Ureter (tissue), 1 donor: Measurements from ENCODE around the gene PAX8. TPM values are rescaled to one million over a fixed set of nuclear protein-coding genes. Genes with fewer than 3 reads are reported as not detected.
A peak's percentile ranks its signal among the peaks of the same experiment; 100 is the strongest.
"Not testable (repeated sequence)": the region's sequence is repeated elsewhere in the genome, so short reads cannot be mapped to it uniquely, and the experiment has no call there.

Experiments used
- DNase-seq: peaks from one replicate; pipeline ENCODE4 v3.0.0-alpha.2; 2020; ENCODE audit warnings: low spot score
- total RNA-seq: library from RNA; stranded (reverse); gene quantifications from one replicate; pipeline ENCODE4 v1.2.4, GENCODE V29; 2023
- donor health status: DM: yes; HTN: yes; CAD: no.

Gene PAX8
- 160 TPM for total RNA-seq

DNA sequence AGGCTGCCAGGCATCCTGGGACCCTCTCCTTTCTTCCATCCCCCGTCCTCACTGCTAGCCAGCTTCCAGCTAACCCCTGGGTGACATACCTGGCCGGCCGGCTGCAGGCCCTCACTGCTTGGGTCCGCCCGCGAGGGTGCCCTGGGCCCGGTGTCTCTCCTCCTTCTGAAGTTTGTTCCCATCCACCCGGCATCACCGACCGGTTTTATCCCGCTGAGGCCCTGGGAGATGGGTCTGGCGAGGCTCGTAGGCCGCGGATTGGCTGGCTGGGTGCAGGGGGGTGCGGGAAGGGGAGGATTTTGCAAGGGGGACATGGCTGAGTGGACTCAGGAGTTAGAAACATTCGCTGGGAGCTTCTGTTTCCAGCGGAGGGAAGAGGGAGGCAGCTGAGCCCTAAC is at the start of gene PAX8:
PAX8 (minus strand) TSS at position 180 of the 398 bp plus-strand sequence. CDS start 527 bp downstream, outside the sequence.
- DNase-seq: peak; percentile 86

DNA sequence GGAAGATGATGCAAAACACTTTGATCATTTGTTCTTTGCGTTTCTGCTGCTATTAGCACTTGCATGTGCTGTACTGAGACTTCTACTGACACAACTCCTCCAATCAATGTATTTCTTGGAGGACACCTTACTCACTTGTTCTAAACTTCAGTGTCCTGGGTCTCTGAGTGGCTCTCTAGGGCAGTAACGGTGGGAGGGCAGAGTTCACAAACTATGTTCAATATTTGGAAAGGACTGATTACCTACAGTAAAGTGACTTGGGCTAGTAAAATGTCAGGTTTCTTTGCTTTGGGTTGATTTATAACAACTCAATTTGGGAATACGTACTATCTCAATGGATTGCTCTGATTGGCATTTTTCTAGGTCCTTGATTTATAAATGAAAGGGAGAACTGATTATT is 49.3 kb upstream of the PAX8 start:
- no peak for DNase-seq

DNA sequence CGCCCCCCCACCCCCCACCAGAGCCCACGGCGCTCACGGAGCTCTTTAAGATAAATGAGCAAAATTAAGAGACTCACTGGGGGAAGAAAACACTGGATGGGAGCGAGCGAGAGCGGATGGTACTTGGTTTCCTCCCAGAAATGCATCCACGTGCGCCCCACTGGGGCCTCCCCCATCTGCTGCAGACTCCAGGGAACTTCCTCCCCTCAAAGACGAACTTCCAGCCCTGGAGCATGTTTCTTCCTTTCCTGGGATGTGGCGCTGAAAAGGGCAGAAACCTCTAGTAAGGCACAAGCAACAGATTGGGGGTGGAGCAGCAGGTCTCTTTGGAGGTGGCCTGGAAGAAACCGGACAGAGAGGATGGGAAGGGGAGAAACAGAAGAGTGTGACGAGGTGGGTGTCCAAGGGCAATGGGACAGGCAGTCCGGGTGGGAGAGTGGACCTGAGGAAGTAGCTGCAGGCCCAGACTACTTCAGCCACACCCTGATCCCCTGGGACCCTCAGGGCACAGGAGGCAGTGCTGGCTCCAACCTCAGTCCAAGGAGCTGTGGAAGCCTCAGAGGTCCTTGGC is 46.5 kb upstream of the PAX8 start:
- not testable (repeated sequence) for DNase-seq

DNA sequence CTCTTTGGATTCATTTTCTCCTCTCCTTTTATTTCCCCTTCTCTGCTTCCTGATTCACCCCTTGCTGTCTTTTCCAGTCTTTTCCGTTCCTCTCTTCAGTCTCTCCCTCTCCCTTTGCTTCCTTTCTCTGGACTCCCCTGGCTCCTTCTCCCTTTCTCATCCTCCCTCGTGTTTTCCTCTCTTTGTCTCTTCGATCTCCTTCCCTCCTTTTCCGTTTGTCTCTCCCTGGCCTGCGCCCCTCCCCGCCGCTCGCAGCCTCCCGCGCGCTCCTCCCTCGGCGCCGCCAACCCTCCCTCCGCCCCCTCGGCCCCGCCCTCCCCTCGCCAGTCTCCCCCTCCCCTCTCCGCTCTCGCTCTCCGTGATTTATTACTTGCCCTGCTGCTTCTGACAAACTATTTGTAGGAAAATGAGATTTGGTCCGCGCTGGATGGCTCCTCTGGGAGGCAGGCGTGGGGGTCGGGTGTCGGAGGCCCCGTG is 46.0 kb upstream of the PAX8 start:
- DNase-seq: peak; percentile 54

DNA sequence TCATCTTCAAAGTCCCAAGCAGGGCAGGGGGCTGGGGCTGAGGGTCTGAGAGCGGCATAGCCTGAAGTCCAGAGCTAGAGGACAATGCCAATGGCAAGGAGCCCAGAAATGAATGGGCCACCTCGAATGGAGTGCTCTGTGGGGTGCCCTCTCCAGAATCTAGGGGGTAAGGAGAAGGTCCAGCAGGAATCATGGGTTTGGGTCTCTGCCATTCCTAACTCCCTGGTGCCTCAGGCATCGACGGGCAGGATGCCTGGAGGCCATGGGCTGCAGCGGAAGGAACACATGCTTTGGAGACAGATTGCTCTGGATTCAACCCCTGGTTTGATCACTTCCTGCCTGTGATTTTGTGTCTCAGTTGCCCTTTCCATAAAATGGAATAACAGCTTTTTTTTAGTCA is 44.4 kb upstream of the PAX8 start:
- DNase-seq: not testable (repeated sequence)

DNA sequence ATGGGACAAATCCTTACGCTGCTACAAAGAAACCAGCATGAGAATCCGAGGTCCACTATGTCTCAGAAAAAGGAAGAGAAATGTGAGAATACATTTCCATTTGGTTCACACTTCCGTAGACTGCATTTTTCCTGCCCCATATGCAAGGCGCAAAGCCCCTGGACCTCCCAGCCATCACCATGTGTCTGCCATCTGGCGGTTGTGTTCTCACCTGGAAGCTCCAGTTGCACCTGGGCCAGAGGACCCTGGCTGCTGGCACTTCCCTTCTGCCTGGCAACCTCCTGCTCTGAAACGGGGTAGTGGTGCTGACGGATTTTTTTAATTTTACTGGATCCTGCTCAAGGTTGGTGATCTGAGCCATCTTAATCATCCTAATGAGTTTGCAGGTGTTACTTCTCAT is 41.4 kb upstream of the PAX8 start:
- not testable (repeated sequence) for DNase-seq

DNA sequence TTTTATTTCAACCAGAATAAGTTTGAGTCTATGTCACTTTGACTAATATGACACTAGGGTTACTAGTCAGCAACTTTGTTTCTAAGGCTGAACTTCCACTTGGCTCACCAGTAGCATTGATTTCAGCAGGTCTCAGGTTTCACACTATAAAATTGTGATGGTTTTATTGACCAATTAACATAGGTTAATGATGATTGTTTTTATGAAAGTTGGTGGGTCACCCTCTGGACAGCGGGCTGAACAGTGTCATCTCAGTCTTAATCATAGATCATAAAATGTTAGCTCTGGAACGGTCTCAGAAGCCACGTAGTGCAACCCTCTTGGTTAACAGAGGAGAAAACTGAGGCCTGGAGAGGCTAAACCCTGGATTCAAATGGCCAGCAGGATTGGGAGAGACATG is 40.2 kb upstream of the PAX8 start:
- DNase-seq: not testable (repeated sequence)

DNA sequence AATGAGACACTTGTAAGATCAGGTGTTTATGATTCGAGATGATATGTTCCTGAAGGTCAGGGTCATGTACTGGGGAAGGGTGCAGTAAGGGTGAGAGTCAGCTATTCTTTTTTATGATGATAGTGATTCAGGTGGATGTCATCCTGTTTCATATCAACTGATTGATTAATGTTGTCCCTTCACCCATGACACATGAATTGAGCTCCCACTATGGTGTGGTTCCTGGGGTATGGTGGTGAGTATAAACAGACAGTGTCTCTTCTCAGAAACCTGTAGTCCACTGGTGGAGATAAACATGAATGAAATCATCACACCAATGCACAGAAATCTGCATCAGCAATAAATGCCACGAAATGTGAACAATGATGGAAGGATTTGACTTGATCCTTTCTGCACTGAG is 37.4 kb upstream of the PAX8 start:
- no peak for DNase-seq

DNA sequence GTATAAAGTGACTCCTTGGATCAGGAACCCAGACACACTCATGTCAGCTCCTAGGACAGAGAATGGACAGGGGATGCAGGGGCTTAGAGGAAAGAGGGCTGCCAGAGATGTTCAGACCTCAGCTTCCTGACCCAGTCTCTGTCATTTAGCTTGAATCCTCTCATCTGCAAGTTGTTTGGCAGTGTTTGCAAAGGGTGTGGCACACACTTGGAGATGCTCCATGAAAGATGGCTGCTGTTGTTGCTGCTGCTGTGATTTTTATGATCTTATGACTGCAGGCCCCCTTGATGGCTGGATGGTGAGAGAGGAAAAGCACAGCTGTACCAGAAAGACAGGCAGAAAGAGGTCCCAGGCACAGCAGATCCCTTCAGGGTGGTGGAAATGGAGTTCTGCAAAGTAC is 35.9 kb upstream of the PAX8 start:
- DNase-seq: not testable (repeated sequence)

DNA sequence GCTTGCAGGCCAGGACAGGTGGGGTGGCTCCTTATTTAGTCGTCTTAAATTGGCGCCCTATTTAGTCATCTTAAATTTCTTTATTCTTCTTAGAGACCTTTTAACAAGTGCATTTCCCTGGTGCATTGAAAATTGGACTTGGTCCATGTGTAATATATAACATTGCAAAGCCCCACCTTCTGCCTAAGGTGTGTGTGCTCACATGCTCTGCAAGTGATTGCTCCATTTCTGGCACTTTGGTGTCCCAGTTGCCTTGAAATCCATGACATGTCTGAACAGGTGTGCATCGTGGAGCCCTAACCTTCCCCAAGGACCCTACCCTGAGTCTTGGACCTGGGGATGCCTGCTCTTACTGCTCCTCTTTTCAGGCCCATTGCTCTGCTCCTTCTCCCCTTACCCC is 35.5 kb upstream of the PAX8 start:
- DNase-seq: not testable (repeated sequence)

DNA sequence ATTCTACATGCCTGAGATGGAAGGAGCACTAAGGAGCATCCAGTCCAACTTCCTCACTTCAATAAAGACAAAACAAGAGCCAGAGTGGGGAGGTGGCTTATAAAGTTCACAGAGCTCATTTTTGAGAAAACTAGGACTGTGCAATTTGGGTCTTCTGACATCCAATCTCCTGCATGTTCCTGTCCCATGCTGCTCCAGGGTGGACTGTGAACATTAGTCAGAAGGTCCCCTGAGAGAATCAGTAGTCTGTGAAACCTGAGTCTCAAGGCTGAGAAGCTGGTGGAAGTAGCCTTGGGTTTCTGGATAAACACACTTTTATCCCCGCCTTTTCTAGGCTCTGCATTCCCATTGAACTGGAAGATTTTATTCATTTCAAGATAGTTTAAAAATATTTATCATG is 33.1 kb upstream of the PAX8 start:
- DNase-seq: not testable (repeated sequence)

DNA sequence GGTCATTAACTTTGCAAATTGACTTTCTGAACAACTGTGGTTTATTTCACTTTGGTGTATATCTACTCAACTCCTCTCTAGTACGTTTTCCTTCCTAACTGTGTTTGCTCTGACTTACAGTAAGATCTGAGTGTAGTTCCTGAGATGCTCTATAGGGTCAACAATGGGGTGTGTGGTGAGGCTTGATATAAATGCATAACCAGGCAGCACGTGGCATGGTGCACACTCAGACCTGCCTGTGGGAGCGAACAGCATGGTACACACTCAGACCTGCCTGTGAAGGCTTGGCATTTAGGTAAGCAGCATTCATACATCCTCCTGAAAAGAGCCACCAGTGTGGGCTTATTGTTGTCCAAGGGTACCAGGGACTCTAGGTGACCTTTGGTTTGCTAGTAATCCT is 32.5 kb upstream of the PAX8 start:
- DNase-seq: not testable (repeated sequence)

DNA sequence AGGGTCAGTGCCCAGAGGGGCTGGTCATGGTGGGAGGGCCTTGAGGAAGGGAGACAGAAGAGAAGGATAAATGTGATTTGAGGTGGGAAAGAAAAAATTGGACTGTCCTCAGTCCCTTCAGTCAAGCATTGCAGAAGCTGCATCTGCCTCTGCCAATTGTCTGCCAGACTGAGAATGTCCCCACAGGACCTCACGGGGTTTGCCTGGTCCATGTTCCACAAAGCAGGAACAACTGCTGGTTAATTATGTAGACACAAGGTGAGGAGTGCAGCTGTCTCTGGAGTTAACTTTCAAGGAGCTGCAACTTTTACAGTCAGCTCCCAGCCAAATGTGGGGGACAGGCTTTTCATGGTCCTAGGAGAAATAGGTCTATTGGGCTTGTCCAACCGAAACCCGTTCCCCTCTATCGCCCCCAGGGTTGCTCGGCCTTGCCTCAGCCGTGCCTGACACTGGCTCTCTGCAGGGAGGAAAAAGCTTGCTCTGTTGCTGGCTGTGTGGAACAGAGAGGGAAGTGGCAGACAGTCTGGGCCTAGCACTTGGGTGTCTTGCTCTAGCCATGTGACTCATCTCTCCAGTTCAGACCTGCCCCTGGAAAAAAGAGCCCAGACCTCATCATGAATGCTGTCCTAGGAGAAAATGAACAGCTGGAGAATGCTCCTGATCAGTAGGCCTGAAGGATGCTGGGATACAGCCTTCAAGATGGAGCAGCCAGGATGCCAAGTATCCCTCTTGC is 31.1 kb upstream of the PAX8 start:
- DNase-seq: no peak

DNA sequence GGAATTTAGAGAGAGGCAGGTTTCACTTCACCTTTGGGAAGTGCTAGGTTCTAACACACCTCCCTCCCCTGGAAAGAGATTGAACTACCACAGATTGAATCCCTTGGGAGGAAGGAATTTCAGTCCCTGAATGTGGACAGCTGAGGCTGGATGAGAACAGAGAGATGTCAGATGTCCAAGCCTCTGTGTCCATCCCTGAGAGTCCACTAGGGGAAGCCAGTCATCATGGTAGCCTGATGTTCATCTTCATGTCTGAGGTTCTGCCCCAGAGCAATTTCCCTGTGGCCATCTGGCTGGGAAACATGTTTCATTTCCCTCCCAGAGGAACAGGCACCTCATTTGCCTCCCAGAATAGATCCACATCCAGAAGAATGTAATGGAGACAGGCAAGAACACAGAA is 30.1 kb upstream of the PAX8 start:
- DNase-seq: not testable (repeated sequence)

DNA sequence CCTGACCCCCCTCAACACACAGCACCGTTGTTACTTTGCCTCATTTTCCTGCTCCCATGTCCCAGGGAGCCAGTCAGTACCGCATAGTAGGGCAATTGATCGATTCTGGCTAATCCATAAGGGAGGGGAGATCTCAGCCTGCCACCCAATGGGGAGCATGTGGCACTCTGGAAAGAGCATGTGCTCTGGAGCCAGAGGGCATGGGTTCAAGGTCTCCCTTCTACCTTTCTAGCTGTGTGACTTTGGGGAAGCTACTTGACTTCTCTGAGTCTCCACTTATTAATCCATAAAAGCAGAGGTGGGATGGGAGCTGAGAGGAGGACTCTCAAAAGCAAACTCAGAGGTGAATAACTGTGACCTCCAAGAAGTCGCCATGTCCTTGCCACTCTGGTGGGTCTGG is 27.5 kb upstream of the PAX8 start:
- not testable (repeated sequence) for DNase-seq

DNA sequence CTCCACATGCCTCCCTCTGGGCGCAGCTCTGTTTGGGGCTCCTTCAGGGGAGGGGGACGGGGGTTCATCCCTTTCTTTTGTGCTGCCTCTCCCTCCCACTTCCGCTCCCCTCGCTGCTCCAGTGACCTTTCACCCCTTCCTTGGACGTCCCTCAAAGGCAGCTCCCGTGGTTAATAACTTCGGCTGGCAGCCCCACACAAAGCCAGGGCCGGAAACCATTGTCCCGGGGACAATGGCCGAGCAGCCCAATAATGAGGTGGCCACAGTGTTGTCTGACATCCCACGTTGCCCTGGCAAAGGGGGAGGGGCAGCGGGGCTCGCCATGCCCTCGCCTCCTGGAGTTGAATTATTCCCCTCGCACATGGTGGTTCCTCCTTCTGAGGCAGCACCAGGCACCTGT is 27.0 kb upstream of the PAX8 start:
- DNase-seq: not testable (repeated sequence)

DNA sequence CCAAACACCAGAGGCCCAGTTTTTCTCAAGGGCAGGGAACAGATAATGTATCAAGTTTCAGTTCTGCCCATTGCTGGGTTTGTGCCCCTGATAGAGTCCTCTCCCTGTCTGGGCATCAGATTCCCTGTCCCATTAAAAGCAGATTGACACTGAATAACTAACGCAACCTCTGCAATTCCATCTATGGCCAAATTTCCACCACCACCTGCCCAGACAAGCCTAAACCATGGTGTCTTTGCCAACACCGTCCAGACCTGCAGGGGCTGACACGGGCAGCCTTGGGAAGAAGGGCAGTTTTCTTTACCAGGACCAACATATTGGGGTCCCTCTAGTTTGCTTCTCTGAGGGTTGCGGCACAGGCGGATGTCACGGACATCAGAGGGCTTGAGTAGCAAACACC is 26.4 kb upstream of the PAX8 start:
- no peak for DNase-seq

DNA sequence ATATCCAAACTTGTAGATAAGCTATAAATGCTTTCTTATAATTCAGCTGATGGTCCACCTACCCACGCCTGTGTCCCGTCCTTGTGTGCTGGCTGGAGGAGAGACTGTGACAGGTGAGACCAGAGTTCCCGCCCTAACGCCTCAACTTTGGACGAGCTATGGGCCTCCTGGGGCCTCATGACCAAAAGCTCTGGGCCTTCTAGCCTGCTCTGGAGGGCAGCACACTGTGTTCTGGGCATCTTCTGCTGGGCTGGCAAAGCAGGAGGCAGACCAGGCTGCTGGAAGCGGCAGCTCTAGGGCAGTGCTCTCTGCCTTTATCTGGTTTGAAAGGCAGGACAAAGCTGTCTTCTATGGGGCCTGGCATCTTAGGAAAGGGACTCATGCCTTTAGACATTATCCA is 26.0 kb upstream of the PAX8 start:
- DNase-seq: no peak

DNA sequence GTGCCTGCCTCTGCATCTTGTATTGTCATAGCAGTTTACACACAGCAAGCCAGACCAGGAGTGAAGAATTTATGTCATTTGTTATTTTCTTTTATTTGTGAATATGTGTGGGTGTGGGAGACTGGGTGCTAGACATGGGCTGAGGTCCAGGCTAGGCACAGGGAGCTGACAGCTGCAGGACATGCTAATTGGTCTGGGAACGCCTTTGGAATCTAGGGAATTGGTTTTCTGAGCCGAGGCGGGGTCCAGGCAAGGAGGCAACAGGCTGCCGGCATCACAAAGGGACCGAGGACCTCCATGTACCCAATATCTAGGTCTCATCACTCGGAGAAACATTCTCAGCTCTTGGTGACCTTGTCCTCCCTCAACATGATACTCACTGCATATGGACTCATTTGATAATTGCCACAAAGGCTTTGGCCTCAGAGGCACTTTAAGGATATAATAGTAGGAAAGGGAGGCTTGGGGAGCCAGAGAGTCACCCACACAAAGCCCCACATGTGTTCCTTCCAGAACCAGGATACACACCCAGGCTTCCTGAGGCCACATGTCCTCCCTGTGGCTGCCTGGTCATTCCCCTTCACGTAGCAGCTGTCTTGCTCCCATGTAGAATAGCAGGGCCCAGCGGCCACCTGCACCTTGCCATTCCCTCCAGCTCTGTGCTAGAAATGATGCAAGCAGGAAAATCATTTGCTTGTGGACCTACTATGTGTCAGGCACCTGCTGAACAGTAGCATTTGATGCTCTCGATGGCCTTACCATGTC is 23.7 kb upstream of the PAX8 start:
- not testable (repeated sequence) for DNase-seq

DNA sequence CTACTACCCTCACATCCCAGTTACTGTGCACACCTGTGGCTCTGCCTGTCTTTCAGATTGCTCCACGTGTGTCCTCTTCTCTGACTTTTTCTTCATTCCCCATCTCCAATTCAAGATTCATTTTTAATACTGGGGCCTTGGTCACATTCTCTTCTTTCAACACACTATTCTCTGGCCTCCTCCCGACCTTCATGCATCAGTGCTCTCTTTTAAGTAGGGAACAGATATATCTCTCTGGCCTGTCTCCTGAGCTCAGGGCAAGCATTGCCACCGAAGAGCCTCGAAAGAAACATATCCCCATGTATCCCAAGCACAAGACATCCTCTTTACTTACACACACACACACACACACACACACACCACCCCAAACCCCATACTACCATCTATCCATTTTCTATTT is 21.6 kb upstream of the PAX8 start:
- DNase-seq: no peak

DNA sequence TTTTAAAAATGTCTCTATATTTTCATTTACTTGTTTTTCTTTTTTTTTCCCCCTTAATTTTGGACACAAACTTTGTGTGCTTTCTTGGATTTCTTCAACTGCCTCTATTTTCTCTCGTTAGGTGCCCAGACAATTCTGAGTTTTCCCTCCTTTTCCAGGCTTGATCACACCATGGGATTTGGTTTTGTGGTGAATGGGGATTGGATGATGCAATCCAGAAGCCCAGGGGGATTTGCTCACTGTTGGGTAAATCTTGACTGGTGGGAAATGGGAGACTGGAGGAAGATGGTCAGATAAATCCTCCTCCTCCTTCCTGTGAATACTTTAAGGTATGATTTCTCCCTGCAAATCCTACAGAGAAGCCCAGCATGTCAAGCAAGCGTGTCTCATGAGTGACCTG is 19.5 kb upstream of the PAX8 start:
- DNase-seq: no peak

DNA sequence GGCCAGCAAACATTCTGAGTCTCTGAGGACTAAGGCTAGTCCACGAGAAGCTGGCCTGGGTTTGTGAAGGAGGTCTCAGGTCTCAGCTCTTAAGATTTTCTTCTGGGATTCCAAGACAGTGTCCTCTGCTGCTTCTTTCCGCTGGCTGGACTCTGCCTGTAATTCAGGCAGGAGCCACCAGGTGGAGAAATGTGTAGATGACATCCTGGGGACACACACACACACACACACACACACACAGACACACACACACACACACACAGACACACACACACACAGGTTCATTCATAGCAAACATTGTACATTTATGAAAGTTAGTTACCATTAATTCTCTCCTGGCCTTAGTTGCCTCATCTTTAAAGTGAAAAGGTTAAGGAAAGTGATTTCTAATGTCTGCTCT is 18.9 kb upstream of the PAX8 start:
- not testable (repeated sequence) for DNase-seq

DNA sequence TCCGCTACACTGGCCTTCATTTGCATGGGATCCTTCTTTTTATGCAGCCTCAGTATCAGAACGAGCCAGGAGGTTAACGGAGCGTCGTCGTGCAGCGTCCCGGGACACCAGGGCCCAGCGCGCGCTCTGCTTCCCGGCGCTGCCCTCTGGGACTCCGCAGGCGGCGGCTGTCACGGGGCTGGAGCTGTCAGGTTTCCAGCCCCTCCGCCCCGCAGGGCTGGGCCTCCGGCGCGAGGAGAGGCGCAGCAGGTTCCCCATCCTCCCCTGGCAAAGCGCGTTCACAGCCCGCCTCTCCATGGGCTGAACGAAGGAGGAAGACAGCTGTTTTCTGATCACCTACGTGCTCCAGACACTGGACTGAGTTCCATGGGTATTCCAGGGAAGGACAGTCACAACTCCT is 12.5 kb upstream of the PAX8 start:
- no peak for DNase-seq
